Measurements from ENCODE around the gene FBXW5. TPM values are rescaled to one million over a fixed set of nuclear protein-coding genes. Genes with fewer than 3 reads are reported as not detected.

FBXW5 gene
- 66.8 and 76.1 TPM in 2 replicates for total RNA-seq (2022)
- percentile 57 among the genes with signal in this experiment for Bru-seq, nascent RNA
- percentile 74 among the genes with signal in this experiment for BruChase-seq, experiment 1, labeled RNA remaining after a 2-hour chase
- percentile 84 among the genes with signal in this experiment for BruChase-seq, experiment 2, labeled RNA remaining after a 6-hour chase
- long read RNA-seq, transcript FBXW5-206 (8 exons, 2,392 nt) = minor isoform, 5 of 274 reads
- long read RNA-seq, transcript FBXW5-201 (9 exons, 2,274 nt) = major isoform, 126 of 274 reads
- long read RNA-seq, partial matches to known transcripts = 50 of 274 reads
- long read RNA-seq, other reads (novel, unspliced or antisense) = 91 of 274 reads

GRCh38 chr9:136944519-136945332 lies at the start of gene FBXW5, which contains the start of gene C8G:
FBXW5 (minus strand) TSS chr9:136944738; CDS start chr9:136944083, 655 bp downstream.
C8G (plus strand) TSS chr9:136945243; CDS start chr9:136945321, 78 bp downstream.
- no peaks in the 10 kb centered on the region for H3K27me3 ChIP-seq (replicated peaks; ENCODE audit: control insufficient read depth, insufficient read depth, low read length)
- no TSS peak for BruUV-seq (replicated peaks)
- peaks cover 1% of the 10 kb centered on the region; the same call in 1 of the 2 replicates for H3K36me3 ChIP-seq (ENCODE audit: control insufficient read depth, insufficient read depth, low read length)
- Mint-ChIP-seq H3K27ac (ENCODE audit: unreplicated experiment) (peak within 1 kb of the TSS; percentile 48), H3K4me1 (ENCODE audit: low read depth, unreplicated experiment) (no peaks in the 10 kb centered on the region), H3K4me3 (ENCODE audit: unreplicated experiment) (peak within 1 kb of the TSS; percentile 71), H3K27me3 (ENCODE audit: insufficient read depth, unreplicated experiment) (no peaks in the 10 kb centered on the region), H3K36me3 (ENCODE audit: insufficient read depth, unreplicated experiment) (peaks cover 60% of the 10 kb centered on the region), H3K9me3 (ENCODE audit: unreplicated experiment) (no peaks in the 10 kb centered on the region)
- peak; percentile 92 to 96 for TF ChIP-seq CTCF (IDR thresholded peaks at IDR 0.05; ENCODE audit: insufficient read depth in 1 of 2, low read depth in 1 of 2, low read length in 1 of 2, severe bottlenecking in 1 of 2, unreplicated experiment in 1 of 2)
- CTCF ChIA-PET = interaction anchor here (0.6 to 1.0 kb wide), 4 partner anchors 11 to 85 kb away, joined by 3 to 5 read pairs (median 4); partner anchors contain the start of gene CLIC3
- intact Hi-C loops (cut with micrococcal nuclease; ENCODE audit: unreplicated experiment) = loop anchor here (5.0 to 10.0 kb wide), 2 partner anchors 100 to 157 kb away; partner anchors contain the start of genes AJM1 and PHPT1
- peak within 1 kb of the TSS; percentile 59 for H3K4me3 ChIP-seq (ENCODE audit: low read depth, low read length)
- peaks cover 44% of the 10 kb centered on the region for H3K4me1 ChIP-seq
- DNase-seq = peak; percentile 93 to 97
- H3K9me3 ChIP-seq = no peaks in the 10 kb centered on the region
- POLR2A ChIA-PET = no interaction called here

GRCh38 chr9:136992819-136993369 lies 48.4 kb upstream of the FBXW5 start:
- Mint-ChIP-seq H3K27me3 (ENCODE audit: insufficient read depth, unreplicated experiment) (no peaks in the 10 kb centered on the region), H3K4me3 (ENCODE audit: unreplicated experiment) (peak overlapping the region; percentile 83), H3K27ac (ENCODE audit: unreplicated experiment) (peak overlapping the region; percentile 74), H3K4me1 (ENCODE audit: low read depth, unreplicated experiment) (peaks cover 30% of the 10 kb centered on the region), H3K9me3 (ENCODE audit: unreplicated experiment) (no peaks in the 10 kb centered on the region), H3K36me3 (ENCODE audit: insufficient read depth, unreplicated experiment) (peaks cover 43% of the 10 kb centered on the region)
- intact Hi-C loops (cut with micrococcal nuclease; ENCODE audit: unreplicated experiment) = no loop called here
- ChIA-PET CTCF (interaction anchor here (1.3 to 2.7 kb wide), 3 partner anchors 36 to 54 kb away, joined by 6 to 18 read pairs (median 10); partner anchors contain the start of gene NPDC1), POLR2A (interaction anchor here (0.6 to 1.0 kb wide), 3 partner anchors 23 to 202 kb away, joined by 3 to 7 read pairs (median 3); partner anchors contain the start of gene TMEM141)
- no peak for DNase-seq
- Histone ChIP-seq H3K9me3 (no peaks in the 10 kb centered on the region), H3K36me3 (ENCODE audit: control insufficient read depth, insufficient read depth, low read length) (no peaks in the 10 kb centered on the region), H3K4me3 (ENCODE audit: low read depth, low read length) (peak overlapping the region; percentile 87), H3K27me3 (replicated peaks; ENCODE audit: control insufficient read depth, insufficient read depth, low read length) (no peaks in the 10 kb centered on the region), H3K4me1 (peaks cover 57% of the 10 kb centered on the region)
- no peak for TF ChIP-seq CTCF (IDR thresholded peaks at IDR 0.05; ENCODE audit: insufficient read depth in 1 of 2, low read depth in 1 of 2, low read length in 1 of 2, severe bottlenecking in 1 of 2, unreplicated experiment in 1 of 2)
- BruUV-seq (replicated peaks) = no TSS peak

All from Caco-2 (cell line).